Mammary epithelial cell (primary cell): ENCODE measurements around the gene FAM199X.

ENCODE experiments used
- EZH2 ChIP-seq: IDR thresholded peaks from 2 replicates; pipeline ENCODE4 v1.6.1; 2012; ENCODE audit warnings: low read length, inconsistent platforms, borderline replicate concordance
- TF ChIP-seq, protein P1 (sequence below), 2 donors: IDR thresholded peaks in 1 of 2; conservative IDR thresholded peaks in 1 of 2; 2 replicates each; pipeline ENCODE4 v1.5.1; 2011 to 2012; ENCODE audit warnings: inconsistent platforms in 2 of 2, low read length in 2 of 2, mild to moderate bottlenecking in 2 of 2, control low read depth in 1 of 2, low read depth in 1 of 2; ENCODE audit not compliant: insufficient read depth in 1 of 2; ENCODE audit errors: extremely low read depth in 1 of 2

GRCh38 chrX:104141087-104141760 lies 25.0 kb upstream of the FAM199X start:
- TF ChIP-seq, protein P1, sequence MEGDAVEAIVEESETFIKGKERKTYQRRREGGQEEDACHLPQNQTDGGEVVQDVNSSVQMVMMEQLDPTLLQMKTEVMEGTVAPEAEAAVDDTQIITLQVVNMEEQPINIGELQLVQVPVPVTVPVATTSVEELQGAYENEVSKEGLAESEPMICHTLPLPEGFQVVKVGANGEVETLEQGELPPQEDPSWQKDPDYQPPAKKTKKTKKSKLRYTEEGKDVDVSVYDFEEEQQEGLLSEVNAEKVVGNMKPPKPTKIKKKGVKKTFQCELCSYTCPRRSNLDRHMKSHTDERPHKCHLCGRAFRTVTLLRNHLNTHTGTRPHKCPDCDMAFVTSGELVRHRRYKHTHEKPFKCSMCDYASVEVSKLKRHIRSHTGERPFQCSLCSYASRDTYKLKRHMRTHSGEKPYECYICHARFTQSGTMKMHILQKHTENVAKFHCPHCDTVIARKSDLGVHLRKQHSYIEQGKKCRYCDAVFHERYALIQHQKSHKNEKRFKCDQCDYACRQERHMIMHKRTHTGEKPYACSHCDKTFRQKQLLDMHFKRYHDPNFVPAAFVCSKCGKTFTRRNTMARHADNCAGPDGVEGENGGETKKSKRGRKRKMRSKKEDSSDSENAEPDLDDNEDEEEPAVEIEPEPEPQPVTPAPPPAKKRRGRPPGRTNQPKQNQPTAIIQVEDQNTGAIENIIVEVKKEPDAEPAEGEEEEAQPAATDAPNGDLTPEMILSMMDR (conservative IDR thresholded peaks at IDR 0.05 in 1 of 2, IDR thresholded peaks at IDR 0.05 in 1 of 2; ENCODE audit: extremely low read depth in 1 of 2, insufficient read depth in 1 of 2, low read depth in 1 of 2, low read length in 2 of 2), result no peak
- TF ChIP-seq EZH2, result no peak
